ENCODE data around the gene OR10A2.

The OR10A2 gene

GRCh38 chr11:6828103-6828502 is 34.8 kb upstream of the OR10A2 start:
- DNase-seq (ENCODE audit: low read depth) = no peak
- no peak overlapping the region for H3K4me3 ChIP-seq (ENCODE audit: control insufficient read depth, low read depth, low read length)
- no peak for TF ChIP-seq CTCF (conservative IDR thresholded peaks at IDR 0.05; ENCODE audit: control insufficient read depth, insufficient read depth, low read depth, low read length)

- H3K4me3 ChIP-seq (ENCODE audit: control insufficient read depth, low read depth, low read length) = no peak overlapping the region
- TF ChIP-seq CTCF (conservative IDR thresholded peaks at IDR 0.05; ENCODE audit: control insufficient read depth, insufficient read depth, low read depth, low read length) = no peak
Observed at GRCh38 chr11:6833356-6833755, 29.5 kb upstream of the OR10A2 start.

GRCh38 chr11:6834021-6834420 is 28.8 kb upstream of the OR10A2 start:
- no peak for TF ChIP-seq CTCF (conservative IDR thresholded peaks at IDR 0.05; ENCODE audit: control insufficient read depth, insufficient read depth, low read depth, low read length)
- no peak for DNase-seq (ENCODE audit: low read depth)
- H3K4me3 ChIP-seq (ENCODE audit: control insufficient read depth, low read depth, low read length) = no peak overlapping the region

More at GRCh38 chr11:6833356-6833755, 29.5 kb upstream of the OR10A2 start:
- no peak for DNase-seq (ENCODE audit: low read depth)

GRCh38 chr11:6841694-6842093 is 21.2 kb upstream of the OR10A2 start:
- H3K4me3 ChIP-seq (ENCODE audit: control insufficient read depth, low read depth, low read length) = no peak overlapping the region
- DNase-seq (ENCODE audit: low read depth) = no peak
- no peak for TF ChIP-seq CTCF (conservative IDR thresholded peaks at IDR 0.05; ENCODE audit: control insufficient read depth, insufficient read depth, low read depth, low read length)

- no peak for TF ChIP-seq CTCF (conservative IDR thresholded peaks at IDR 0.05; ENCODE audit: control insufficient read depth, insufficient read depth, low read depth, low read length)
- DNase-seq (ENCODE audit: low read depth) = no peak
- no peak overlapping the region for H3K4me3 ChIP-seq (ENCODE audit: control insufficient read depth, low read depth, low read length)
Observed at GRCh38 chr11:6843670-6844069, 19.2 kb upstream of the OR10A2 start.

GRCh38 chr11:6844356-6844755 is 18.5 kb upstream of the OR10A2 start:
- no peak for TF ChIP-seq CTCF (conservative IDR thresholded peaks at IDR 0.05; ENCODE audit: control insufficient read depth, insufficient read depth, low read depth, low read length)
- H3K4me3 ChIP-seq (ENCODE audit: control insufficient read depth, low read depth, low read length) = no peak overlapping the region
- DNase-seq (ENCODE audit: low read depth) = no peak

- no peak for TF ChIP-seq CTCF (conservative IDR thresholded peaks at IDR 0.05; ENCODE audit: control insufficient read depth, insufficient read depth, low read depth, low read length)
- DNase-seq (ENCODE audit: low read depth) = no peak
- H3K4me3 ChIP-seq (ENCODE audit: control insufficient read depth, low read depth, low read length) = no peak within 1 kb of the TSS
Observed at GRCh38 chr11:6845383-6845782, 17.5 kb upstream of the OR10A2 start, which contains the start of gene OR10A5. TSS of gene OR10A5 (plus strand) at chr11:6845683. CDS start at chr11:6845683, 0 bp downstream.

All from fibroblast of mammary gland (primary cell).